H1 (cell line): Measurements from ENCODE around the gene C22orf23. TPM values are rescaled to one million over a fixed set of nuclear protein-coding genes. Genes with fewer than 3 reads are reported as not detected.

Experiments
- CREB1 ChIP-seq: IDR thresholded peaks from 2 replicates; pipeline ENCODE4 v1.6.1; 2012; ENCODE audit warnings: inconsistent platforms
- EGR1 ChIP-seq: IDR thresholded peaks from 2 replicates; pipeline ENCODE4 v1.6.1; 2011; ENCODE audit warnings: low read depth, low read length, borderline replicate concordance
- KDM4A ChIP-seq: IDR thresholded peaks from one replicate; pipeline ENCODE4 v1.7.1; 2012; ENCODE audit warnings: low read depth, mild to moderate bottlenecking, moderate library complexity, low read length, inconsistent platforms; ENCODE audit not compliant: severe bottlenecking
- NANOG ChIP-seq: IDR thresholded peaks from 2 replicates; pipeline ENCODE4 v1.6.1; 2011; ENCODE audit warnings: low read length, low read depth, mild to moderate bottlenecking, inconsistent platforms; ENCODE audit not compliant: insufficient read depth, poor library complexity, severe bottlenecking
- POU5F1 ChIP-seq: IDR thresholded peaks from 2 replicates; pipeline ENCODE4 v1.6.1; 2011; ENCODE audit warnings: low read depth, mild to moderate bottlenecking, low read length, moderate library complexity
- SRF ChIP-seq: IDR thresholded peaks from 2 replicates; pipeline ENCODE4 v1.6.1; 2011; ENCODE audit warnings: mild to moderate bottlenecking, low read depth, low read length, moderate library complexity
- TBP ChIP-seq: IDR thresholded peaks from 2 replicates; pipeline ENCODE4 v1.6.1; 2011; ENCODE audit warnings: low read depth, low read length, improper control_type of control experiment
- YY1 ChIP-seq: IDR thresholded peaks from 2 replicates; pipeline ENCODE4 v1.6.1; 2011; ENCODE audit warnings: low read depth, mild to moderate bottlenecking, low read length
- polyA plus RNA-seq, 7 experiments: library from polyadenylated mRNA; depleted of rRNA in 3 of 7; stranded (reverse) in 5 of 7; unstranded in 2 of 7; fragments of >200 nt in 5 of 7; fragments of 200-250 nt in 2 of 7; gene quantifications; 1 replicate in 5 of 7; 2 replicates in 1 of 7; 4 replicates in 1 of 7; pipeline versions ENCODE4 v1.2.1 to v1.2.3, GENCODE V29; 2011 to 2013; ENCODE audit warnings: missing spikeins in 2 of 7, mixed read lengths in 2 of 7
- total RNA-seq: library from RNA; stranded (reverse); fragmentation: NEBNext Ultra II Directional; extraction: Animal tissue kit (Norgen Biotek cat#: 25700); gene quantifications from 2 replicates; pipeline ENCODE4 v1.2.1, GENCODE V29; 2021
- TF ChIP-seq, protein P1 (sequence below): fragments of 300-600 bp; sonication (generic); IDR thresholded peaks from 2 replicates; pipeline ENCODE4 v1.7.1; 2012; ENCODE audit warnings: low read length, moderate library complexity, mild to moderate bottlenecking, inconsistent platforms; ENCODE audit not compliant: insufficient replicate concordance

The C22orf23 gene
- total and polyA plus RNA-seq, 2 of the 8 experiments (the other 6 are each of a cell fraction or from before 2014, with no cell fraction given), result 0.50 to 0.54 TPM

DNA sequence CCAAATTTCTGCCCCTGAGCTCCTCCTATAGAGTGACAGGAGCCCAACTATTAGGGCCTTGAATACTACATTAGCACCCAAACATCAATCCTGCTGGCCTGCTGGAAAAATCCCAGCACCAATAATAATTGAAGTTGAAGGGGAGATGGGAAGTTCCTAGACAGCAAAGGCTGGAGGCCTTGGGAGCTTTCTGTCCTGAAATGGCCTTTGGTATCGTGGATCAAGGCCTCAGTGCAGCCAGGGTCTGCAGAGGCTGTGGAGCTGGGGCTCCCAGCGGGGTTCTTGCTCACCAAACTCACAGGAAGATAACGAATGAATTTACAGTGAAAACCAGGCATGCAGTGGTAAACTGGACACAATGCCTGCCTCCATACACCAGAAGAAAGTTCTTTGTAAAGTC, 56.5 kb downstream of the C22orf23 start (continued):
- TF ChIP-seq, protein P1, sequence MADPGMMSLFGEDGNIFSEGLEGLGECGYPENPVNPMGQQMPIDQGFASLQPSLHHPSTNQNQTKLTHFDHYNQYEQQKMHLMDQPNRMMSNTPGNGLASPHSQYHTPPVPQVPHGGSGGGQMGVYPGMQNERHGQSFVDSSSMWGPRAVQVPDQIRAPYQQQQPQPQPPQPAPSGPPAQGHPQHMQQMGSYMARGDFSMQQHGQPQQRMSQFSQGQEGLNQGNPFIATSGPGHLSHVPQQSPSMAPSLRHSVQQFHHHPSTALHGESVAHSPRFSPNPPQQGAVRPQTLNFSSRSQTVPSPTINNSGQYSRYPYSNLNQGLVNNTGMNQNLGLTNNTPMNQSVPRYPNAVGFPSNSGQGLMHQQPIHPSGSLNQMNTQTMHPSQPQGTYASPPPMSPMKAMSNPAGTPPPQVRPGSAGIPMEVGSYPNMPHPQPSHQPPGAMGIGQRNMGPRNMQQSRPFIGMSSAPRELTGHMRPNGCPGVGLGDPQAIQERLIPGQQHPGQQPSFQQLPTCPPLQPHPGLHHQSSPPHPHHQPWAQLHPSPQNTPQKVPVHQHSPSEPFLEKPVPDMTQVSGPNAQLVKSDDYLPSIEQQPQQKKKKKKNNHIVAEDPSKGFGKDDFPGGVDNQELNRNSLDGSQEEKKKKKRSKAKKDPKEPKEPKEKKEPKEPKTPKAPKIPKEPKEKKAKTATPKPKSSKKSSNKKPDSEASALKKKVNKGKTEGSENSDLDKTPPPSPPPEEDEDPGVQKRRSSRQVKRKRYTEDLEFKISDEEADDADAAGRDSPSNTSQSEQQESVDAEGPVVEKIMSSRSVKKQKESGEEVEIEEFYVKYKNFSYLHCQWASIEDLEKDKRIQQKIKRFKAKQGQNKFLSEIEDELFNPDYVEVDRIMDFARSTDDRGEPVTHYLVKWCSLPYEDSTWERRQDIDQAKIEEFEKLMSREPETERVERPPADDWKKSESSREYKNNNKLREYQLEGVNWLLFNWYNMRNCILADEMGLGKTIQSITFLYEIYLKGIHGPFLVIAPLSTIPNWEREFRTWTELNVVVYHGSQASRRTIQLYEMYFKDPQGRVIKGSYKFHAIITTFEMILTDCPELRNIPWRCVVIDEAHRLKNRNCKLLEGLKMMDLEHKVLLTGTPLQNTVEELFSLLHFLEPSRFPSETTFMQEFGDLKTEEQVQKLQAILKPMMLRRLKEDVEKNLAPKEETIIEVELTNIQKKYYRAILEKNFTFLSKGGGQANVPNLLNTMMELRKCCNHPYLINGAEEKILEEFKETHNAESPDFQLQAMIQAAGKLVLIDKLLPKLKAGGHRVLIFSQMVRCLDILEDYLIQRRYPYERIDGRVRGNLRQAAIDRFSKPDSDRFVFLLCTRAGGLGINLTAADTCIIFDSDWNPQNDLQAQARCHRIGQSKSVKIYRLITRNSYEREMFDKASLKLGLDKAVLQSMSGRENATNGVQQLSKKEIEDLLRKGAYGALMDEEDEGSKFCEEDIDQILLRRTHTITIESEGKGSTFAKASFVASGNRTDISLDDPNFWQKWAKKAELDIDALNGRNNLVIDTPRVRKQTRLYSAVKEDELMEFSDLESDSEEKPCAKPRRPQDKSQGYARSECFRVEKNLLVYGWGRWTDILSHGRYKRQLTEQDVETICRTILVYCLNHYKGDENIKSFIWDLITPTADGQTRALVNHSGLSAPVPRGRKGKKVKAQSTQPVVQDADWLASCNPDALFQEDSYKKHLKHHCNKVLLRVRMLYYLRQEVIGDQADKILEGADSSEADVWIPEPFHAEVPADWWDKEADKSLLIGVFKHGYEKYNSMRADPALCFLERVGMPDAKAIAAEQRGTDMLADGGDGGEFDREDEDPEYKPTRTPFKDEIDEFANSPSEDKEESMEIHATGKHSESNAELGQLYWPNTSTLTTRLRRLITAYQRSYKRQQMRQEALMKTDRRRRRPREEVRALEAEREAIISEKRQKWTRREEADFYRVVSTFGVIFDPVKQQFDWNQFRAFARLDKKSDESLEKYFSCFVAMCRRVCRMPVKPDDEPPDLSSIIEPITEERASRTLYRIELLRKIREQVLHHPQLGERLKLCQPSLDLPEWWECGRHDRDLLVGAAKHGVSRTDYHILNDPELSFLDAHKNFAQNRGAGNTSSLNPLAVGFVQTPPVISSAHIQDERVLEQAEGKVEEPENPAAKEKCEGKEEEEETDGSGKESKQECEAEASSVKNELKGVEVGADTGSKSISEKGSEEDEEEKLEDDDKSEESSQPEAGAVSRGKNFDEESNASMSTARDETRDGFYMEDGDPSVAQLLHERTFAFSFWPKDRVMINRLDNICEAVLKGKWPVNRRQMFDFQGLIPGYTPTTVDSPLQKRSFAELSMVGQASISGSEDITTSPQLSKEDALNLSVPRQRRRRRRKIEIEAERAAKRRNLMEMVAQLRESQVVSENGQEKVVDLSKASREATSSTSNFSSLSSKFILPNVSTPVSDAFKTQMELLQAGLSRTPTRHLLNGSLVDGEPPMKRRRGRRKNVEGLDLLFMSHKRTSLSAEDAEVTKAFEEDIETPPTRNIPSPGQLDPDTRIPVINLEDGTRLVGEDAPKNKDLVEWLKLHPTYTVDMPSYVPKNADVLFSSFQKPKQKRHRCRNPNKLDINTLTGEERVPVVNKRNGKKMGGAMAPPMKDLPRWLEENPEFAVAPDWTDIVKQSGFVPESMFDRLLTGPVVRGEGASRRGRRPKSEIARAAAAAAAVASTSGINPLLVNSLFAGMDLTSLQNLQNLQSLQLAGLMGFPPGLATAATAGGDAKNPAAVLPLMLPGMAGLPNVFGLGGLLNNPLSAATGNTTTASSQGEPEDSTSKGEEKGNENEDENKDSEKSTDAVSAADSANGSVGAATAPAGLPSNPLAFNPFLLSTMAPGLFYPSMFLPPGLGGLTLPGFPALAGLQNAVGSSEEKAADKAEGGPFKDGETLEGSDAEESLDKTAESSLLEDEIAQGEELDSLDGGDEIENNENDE, result no peak
- TF ChIP-seq NANOG (no peak), TBP (no peak), SRF (no peak), KDM4A (no peak), YY1 (no peak), CREB1 (no peak), POU5F1 (no peak), EGR1 (no peak)
